DOHH2 (cell line): Measurements from ENCODE around the gene MATK.

Source experiments
- H3F3A ChIP-seq: fragments of 200-600 bp; sonication (generic), shearing (Covaris generic); 2 replicates; pipeline ENCODE4 v1.6.0; 2016; ENCODE audit warnings: antibody characterized with exemption, mild to moderate bottlenecking; ENCODE audit not compliant: control insufficient read depth, insufficient read depth
- H3K27ac ChIP-seq: fragments of 200-600 bp; sonication (generic); 2 replicates; pipeline ENCODE4 v1.5.1; 2014; ENCODE audit warnings: low read depth, mild to moderate bottlenecking, low read length, moderate library complexity
- H3K27me3 ChIP-seq: fragments of 200-600 bp; sonication (generic); 2 replicates; pipeline ENCODE4 v1.6.1; 2014; ENCODE audit warnings: mild to moderate bottlenecking, low read length, mixed read lengths; ENCODE audit not compliant: control insufficient read depth
- H3K36me3 ChIP-seq: fragments of 200-600 bp; sonication (generic); 2 replicates; pipeline ENCODE4 v1.6.1; 2014; ENCODE audit warnings: mild to moderate bottlenecking, low read length, moderate library complexity, mixed read lengths; ENCODE audit not compliant: control insufficient read depth
- H3K4me1 ChIP-seq: fragments of 200-600 bp; sonication (generic); 2 replicates; pipeline ENCODE4 v1.6.1; 2014; ENCODE audit warnings: mild to moderate bottlenecking, low read length, mixed read lengths; ENCODE audit not compliant: control insufficient read depth
- H3K4me2 ChIP-seq: fragments of 200-600 bp; sonication (generic); 2 replicates; pipeline ENCODE4 v1.6.0; 2014; ENCODE audit warnings: mild to moderate bottlenecking, low read length, moderate library complexity
- H3K4me3 ChIP-seq: fragments of 200-600 bp; sonication (generic); 2 replicates; pipeline ENCODE4 v1.5.1; 2014; ENCODE audit warnings: mild to moderate bottlenecking, low read length, mixed read lengths
- H3K79me2 ChIP-seq: fragments of 200-600 bp; sonication (generic); 2 replicates; pipeline ENCODE4 v1.6.1; 2014; ENCODE audit warnings: mild to moderate bottlenecking, low read length, mixed read lengths; ENCODE audit not compliant: control insufficient read depth
- H3K9me2 ChIP-seq: fragments of 200-600 bp; sonication (generic); replicated peaks from 2 replicates; pipeline ENCODE4 v1.6.1; 2014; ENCODE audit warnings: mild to moderate bottlenecking, low read length, mixed read lengths; ENCODE audit not compliant: control insufficient read depth
- H3K9me3 ChIP-seq: fragments of 200-600 bp; sonication (generic); 2 replicates; pipeline ENCODE4 v1.6.1; 2014; ENCODE audit warnings: antibody characterized with exemption, low read length, mixed read lengths; ENCODE audit not compliant: control insufficient read depth, insufficient read depth
- H4K20me1 ChIP-seq: fragments of 200-600 bp; sonication (generic); 2 replicates; pipeline ENCODE4 v1.6.0; 2014; ENCODE audit warnings: low read depth, mild to moderate bottlenecking, antibody characterized with exemption, low read length, moderate library complexity; ENCODE audit not compliant: control insufficient read depth, insufficient read depth
- CTCF ChIP-seq: fragments of 200-600 bp; sonication (generic); IDR thresholded peaks from one replicate; pipeline ENCODE4 v1.5.1; 2014; ENCODE audit warnings: antibody characterized with exemption, mild to moderate bottlenecking, low read depth, low read length; ENCODE audit not compliant: poor library complexity, severe bottlenecking
- EZH2phosphoT487 ChIP-seq: fragments of 200-600 bp; sonication (generic); IDR thresholded peaks from 2 replicates; pipeline ENCODE4 v1.6.1; 2017; ENCODE audit warnings: borderline replicate concordance, mild to moderate bottlenecking, antibody characterized with exemption, low read length, moderate library complexity, mixed read lengths

The MATK gene

GRCh38 chr19:3778899-3779723, 7.1 kb downstream of the MATK start:
- no peaks in the 10 kb centered on the region for H3K27me3 ChIP-seq
- H3K4me3 ChIP-seq, result no peak overlapping the region
- no peaks in the 10 kb centered on the region for H3F3A ChIP-seq
- no peak overlapping the region for H3K4me2 ChIP-seq
- no peak overlapping the region for H3K27ac ChIP-seq
- H3K79me2 ChIP-seq, result no peaks in the 10 kb centered on the region
- no peaks in the 10 kb centered on the region for H3K9me2 ChIP-seq
- H4K20me1 ChIP-seq, result no peaks in the 10 kb centered on the region; the same call in 1 of the 2 replicates
- no peaks in the 10 kb centered on the region for H3K36me3 ChIP-seq
- TF ChIP-seq CTCF, result no peak
- no peak for TF ChIP-seq EZH2phosphoT487
- peaks cover 18% of the 10 kb centered on the region; the same call in 1 of the 2 replicates for H3K9me3 ChIP-seq
- no peaks in the 10 kb centered on the region for H3K4me1 ChIP-seq

GRCh38 chr19:3778104-3778867, 7.9 kb downstream of the MATK start:
- TF ChIP-seq CTCF, result no peak
- no peak for TF ChIP-seq EZH2phosphoT487
- Histone ChIP-seq H3K79me2 (no peaks in the 10 kb centered on the region), H3K4me3 (no peak overlapping the region), H3K9me3 (peaks cover 18% of the 10 kb centered on the region; the same call in 1 of the 2 replicates), H4K20me1 (no peaks in the 10 kb centered on the region; the same call in 1 of the 2 replicates), H3K27me3 (no peaks in the 10 kb centered on the region), H3K27ac (no peak overlapping the region), H3K9me2 (no peaks in the 10 kb centered on the region), H3K36me3 (no peaks in the 10 kb centered on the region), H3F3A (no peaks in the 10 kb centered on the region), H3K4me2 (no peak overlapping the region), H3K4me1 (no peaks in the 10 kb centered on the region)

GRCh38 chr19:3776479-3777040, 9.6 kb downstream of the MATK start:
- Histone ChIP-seq H3K4me2 (no peak overlapping the region), H3K27ac (no peak overlapping the region), H3K79me2 (no peaks in the 10 kb centered on the region), H3K36me3 (no peaks in the 10 kb centered on the region), H4K20me1 (no peaks in the 10 kb centered on the region; the same call in 1 of the 2 replicates), H3F3A (no peaks in the 10 kb centered on the region), H3K4me1 (no peaks in the 10 kb centered on the region), H3K9me3 (peaks cover 7% of the 10 kb centered on the region; the same call in 1 of the 2 replicates), H3K9me2 (no peaks in the 10 kb centered on the region), H3K27me3 (no peaks in the 10 kb centered on the region), H3K4me3 (no peak overlapping the region)
- TF ChIP-seq EZH2phosphoT487 (no peak), CTCF (no peak)
